CMK (cell line): ENCODE results near the gene RAPGEF1.
"Not testable (repeated sequence)": the region's sequence is repeated elsewhere in the genome, so short reads cannot be mapped to it uniquely, and the experiment has no call there.

Experiments
- DNase-seq: peaks from one replicate; pipeline ENCODE4 v3.0.0-alpha.2; 2010; ENCODE audit warnings: low read depth

The RAPGEF1 gene

GRCh38 chr9:131690941-131691573 lies 48.8 kb downstream of the RAPGEF1 start:
- no peak for DNase-seq

DNA sequence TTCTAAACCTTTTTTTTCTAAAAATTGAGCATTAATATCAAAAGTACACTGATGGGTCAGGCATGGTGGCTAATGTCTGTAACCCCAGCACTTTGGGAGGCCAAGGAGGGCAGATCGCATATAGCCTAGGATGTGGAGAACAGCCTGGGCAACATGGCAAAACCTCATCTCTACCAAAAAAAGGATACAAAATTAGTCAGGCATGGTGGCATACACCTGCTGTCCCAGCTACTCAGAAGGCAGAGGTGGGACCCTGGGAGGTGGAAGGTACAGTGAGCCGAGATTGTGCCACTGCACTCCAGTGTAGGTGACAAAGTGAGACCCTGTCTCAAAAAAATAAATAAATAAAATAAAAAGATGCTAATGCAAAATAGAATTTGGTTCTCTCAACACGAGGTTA lies 49.4 kb downstream of the RAPGEF1 start:
- DNase-seq, result no peak

- no peak for DNase-seq
Measured at GRCh38 chr9:131688377-131688776, 51.5 kb downstream of the RAPGEF1 start.

- no peak for DNase-seq
Measured at GRCh38 chr9:131685753-131686706, 53.8 kb downstream of the RAPGEF1 start.

DNA sequence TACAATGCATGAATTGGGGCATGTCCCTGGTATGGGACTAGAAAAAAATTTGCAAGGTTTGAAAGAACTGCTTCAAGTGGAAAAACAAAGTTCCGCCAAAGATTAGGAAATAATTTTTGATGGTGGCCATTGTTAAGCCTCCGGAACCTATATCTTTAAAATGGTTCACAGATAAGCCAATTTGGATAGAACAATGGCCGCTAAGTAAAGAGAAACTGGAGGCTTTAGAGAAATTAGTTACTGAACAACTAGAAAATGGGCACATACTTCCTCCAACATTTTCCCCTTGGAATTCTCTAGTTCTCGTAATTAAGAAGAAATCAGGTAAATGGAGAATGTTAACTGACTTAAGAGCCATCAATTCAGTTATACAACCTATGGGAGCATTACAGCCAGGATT lies 56.8 kb downstream of the RAPGEF1 start:
- DNase-seq, result not testable (repeated sequence)

DNA sequence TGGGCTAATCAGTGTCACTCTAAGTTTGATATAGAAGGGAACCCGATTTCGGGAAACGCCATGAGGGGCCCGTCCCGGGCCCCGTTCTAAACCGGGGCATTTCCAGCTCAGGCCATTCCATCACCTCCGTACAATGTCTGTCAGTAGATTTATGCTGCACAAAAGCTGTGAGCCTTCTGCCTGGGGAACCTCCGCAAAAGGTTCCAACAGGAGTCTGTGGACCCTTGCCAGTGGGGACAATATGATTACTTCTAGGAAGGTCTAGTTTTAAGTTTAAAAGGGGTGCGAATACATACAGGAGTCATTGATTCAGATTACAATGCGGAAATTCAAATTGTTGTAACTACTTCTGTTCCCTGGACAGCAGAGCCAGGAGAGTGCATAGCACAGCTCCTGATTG lies 57.6 kb downstream of the RAPGEF1 start:
- DNase-seq, result no peak

DNA sequence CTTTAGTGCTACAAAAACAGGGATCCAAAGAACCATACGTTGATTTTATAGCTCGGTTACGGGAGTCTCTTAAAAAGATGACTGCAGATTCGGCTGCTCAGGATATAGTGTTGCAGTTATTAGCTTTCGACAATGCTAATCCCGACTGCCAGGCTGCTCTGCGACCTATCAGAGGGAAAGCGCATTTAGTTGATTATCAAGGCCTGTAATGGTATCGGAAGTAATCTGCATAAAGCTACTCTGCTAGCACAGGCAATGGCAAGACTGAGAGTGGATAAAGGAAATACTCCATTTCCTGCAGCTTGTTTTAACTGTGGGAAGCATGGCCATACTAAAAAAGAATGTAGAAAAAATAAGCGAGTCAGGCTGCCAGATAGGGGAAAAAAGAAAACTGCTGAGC lies 58.0 kb downstream of the RAPGEF1 start:
- DNase-seq, result not testable (repeated sequence)

DNA sequence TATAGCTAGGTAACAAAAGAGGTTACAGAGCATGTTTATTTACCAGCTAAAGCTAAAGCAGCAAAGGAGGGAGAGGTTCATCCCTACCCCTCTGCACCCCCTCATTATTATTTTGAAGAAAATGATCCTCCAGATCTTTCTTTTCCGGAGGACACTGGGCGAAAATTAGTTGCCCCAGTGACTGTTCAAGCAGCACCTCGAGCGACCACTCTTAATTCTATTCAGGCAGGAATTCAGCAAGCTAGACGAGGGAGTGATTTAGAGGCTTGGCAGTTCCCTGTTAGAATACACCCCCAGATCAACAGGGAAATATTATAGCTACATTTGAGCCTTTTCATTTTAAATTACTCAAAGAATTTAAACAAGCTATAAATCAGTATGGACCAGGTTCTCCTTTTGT lies 58.8 kb downstream of the RAPGEF1 start:
- not testable (repeated sequence) for DNase-seq

- no peak for DNase-seq
Measured at GRCh38 chr9:131679261-131680020, 60.4 kb downstream of the RAPGEF1 start.

GRCh38 chr9:131678499-131679111 lies 61.3 kb downstream of the RAPGEF1 start:
- no peak for DNase-seq

GRCh38 chr9:131677444-131678180 lies 62.3 kb downstream of the RAPGEF1 start:
- no peak for DNase-seq

GRCh38 chr9:131677049-131677443 lies 62.8 kb downstream of the RAPGEF1 start:
- no peak for DNase-seq

DNA sequence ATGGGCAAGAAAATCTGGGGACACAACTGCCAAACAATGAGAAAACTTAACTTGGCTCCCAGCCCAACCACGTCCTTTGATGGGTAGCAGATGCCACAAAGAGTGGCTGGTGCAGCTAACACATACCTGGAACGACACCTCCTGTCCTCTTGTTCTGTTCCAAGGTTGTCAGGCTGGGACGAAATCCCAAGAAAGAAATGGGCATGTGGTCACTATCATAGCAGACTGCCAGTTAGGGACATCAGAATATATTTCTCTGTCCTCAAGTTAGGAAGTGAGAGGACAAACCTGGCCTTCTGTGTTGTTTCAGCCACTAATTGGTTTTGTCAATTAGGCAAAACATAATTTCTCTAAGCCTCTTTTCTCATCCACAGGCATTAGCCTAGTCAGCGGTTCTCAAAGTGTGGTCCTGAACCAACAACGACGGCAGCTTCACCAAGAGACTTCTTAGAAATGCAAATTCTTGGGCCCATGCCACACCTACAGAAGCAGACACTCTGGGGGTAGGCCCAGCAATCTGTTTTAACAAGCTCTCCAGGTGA lies 63.4 kb downstream of the RAPGEF1 start:
- DNase-seq, result no peak

DNA sequence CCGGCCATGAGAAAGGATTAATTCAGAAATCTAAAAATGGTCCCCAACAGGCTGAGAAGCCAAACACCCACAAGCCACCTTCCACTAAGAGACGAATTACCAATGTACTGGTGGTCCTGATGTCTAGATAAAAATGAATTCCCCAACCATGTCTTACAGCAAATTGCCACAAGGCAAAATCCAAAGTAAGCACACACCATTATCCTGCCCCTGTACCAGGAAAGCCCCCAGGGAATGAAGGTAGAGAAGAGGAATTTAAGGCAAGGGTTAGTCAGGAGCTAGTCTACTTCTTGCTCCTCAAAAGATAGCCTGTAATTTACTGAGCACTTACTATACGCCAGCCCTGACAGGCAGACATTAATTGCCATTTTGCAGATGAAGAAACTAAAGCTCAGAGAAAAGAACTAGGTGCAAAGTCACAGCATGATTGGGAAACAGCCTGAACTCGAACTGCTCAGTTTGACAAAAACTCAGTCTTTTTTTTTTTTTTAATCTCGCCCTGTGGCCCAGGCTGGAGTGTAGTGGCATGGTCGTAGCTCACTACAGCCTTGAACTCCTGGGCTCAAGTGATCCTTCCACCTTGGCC lies 64.3 kb downstream of the RAPGEF1 start:
- DNase-seq, result no peak

DNA sequence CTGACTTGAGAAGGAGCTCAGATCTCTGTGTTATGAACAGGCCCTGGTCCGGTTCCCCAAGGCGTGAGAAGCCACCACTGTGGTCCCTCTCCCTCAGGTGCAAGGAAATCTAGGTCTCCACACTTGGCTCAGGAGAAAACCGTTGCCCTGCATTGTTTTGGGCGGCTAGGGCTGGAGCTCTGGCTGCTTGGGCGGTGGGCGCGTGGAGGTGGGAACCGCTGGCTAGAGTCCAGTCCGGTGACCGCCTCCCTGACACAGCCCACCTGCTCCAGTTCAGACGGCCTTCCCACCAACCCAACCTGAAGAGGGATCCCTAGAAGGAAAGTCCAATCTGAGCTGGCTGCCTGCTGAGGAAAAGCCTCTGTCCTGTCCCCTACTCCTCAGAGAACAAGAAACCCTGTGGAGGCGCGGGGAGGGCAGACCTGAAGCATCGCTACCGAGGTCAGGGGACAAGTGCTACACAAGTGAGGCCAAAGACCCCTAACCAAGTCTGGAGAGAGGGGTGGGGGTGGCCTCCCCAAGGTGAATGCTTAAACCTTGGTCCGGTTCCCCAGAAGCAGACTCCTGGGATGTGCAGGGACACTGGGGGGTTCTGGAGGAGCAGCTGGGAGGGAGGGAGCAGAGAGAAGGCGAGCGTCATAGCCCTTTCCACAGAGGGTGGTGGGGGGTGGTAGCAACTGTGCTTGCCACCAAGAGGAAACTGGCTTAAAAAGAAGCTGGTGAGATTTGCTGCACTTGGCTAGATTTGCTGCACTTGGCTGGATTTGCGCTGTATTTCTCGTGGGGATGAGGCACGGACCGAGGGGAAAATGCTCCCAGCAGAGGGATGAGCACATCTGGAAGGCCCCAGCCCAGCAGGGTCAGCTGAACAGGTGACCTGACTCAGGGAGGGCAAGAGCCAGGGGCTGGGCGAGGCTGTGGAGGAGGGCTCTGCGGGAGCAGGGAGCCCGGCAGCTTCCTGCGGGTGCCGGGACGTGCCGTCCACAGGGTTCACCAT lies 65.2 kb downstream of the RAPGEF1 start:
- no peak for DNase-seq

- no peak for DNase-seq
Measured at GRCh38 chr9:131673531-131673930, 66.3 kb downstream of the RAPGEF1 start.

DNA sequence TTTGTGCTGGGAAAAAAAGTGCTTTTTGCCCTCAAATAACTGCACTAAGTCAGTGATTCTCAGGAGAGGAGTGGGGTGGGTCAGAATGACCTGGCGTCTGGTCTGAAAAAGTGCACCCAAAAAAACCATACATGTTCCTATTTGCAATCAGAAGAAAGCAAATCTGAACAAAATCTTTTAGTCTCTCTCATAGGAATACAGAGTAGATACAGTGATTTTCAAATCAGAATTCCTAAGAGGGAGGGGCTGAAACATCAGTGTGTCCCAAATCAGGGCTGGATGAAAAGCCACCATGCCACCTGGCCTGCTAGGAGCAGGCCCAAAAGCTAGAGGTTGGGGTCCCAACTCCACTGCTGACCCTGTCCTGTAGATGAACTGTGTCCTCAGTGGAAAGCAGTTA lies 66.8 kb downstream of the RAPGEF1 start:
- no peak for DNase-seq

DNA sequence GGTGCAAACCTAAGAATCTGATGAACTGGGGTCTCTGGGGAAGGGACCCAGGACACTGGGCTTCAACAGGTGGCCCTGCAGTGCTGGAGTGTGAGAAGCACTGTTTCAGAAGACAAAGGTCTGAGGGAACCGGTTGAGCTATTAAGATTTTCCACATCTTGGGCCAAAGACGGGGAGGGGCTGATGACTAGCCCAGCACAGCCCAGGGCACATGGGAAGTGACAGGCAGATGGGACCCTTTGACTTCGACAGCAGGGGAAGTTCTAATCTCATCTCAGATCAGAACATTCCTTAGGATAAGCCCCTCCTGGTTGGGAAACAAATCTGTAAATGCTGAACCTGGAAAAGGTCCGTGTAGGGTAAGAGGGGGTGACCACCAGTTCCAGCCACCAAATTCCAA lies 67.4 kb downstream of the RAPGEF1 start:
- DNase-seq, result no peak

GRCh38 chr9:131671133-131671520 lies 68.7 kb downstream of the RAPGEF1 start:
- DNase-seq, result no peak
